Naive thymus-derived CD4-positive, alpha-beta T cell (primary cell): ENCODE data around the gene GHRHR. TPM values are rescaled to one million over a fixed set of nuclear protein-coding genes. Genes with fewer than 3 reads are reported as not detected.

Source experiments
- ATAC-seq: fragments of 150-1000 bp; cut with Tn5 transposase; 2 replicates; pipeline ENCODE4 v1.10.0; 2021; ENCODE audit warnings: mild to moderate bottlenecking, moderate library complexity
- CTCF ChIA-PET: fragments of 350-600 bp; sonication (Branson Sonifier 250); formaldehyde crosslinking; loops from one replicate; lab custom pipeline; 2021; ENCODE audit warnings: antibody characterized with exemption; lab: Charles Lee
- POLR2A ChIA-PET: fragments of 350-600 bp; sonication (Branson Sonifier 250); formaldehyde crosslinking; loops from one replicate; lab custom pipeline; 2021; ENCODE audit warnings: antibody characterized with exemption, inconsistent platforms; lab: Charles Lee
- DNase-seq, 9 donors: peaks; one replicate each; pipeline versions ENCODE4 v3.0.0 to v3.0.0-alpha.2; 2020 to 2022; ENCODE audit warnings: mixed read lengths in 1 of 9
- H3K27ac ChIP-seq: one replicate; pipeline ENCODE4 v1.7.0; 2013; ENCODE audit warnings: mild to moderate bottlenecking, low read depth, low read length, moderate library complexity
- H3K27me3 ChIP-seq, 2 donors: one replicate each; pipeline ENCODE4 v1.7.0; 2013; ENCODE audit warnings: low read length in 2 of 2, mild to moderate bottlenecking in 2 of 2, moderate library complexity in 2 of 2; ENCODE audit not compliant: control insufficient read depth in 2 of 2, insufficient read depth in 2 of 2
- H3K36me3 ChIP-seq, 3 experiments: 1 replicate in 2 of 3; 2 replicates in 1 of 3; pipeline ENCODE4 v1.7.0; 2013; ENCODE audit warnings: low read length in 3 of 3, mild to moderate bottlenecking in 3 of 3, moderate library complexity in 1 of 3; ENCODE audit not compliant: insufficient read depth in 3 of 3, control insufficient read depth in 2 of 3
- H3K4me1 ChIP-seq, 2 donors: one replicate each; pipeline ENCODE4 v1.7.0; 2013; ENCODE audit warnings: low read length in 2 of 2, mild to moderate bottlenecking in 2 of 2, moderate library complexity in 1 of 2; ENCODE audit not compliant: control insufficient read depth in 2 of 2, insufficient read depth in 2 of 2
- H3K4me3 ChIP-seq: 2 replicates; pipeline ENCODE4 v1.7.0; 2013; ENCODE audit warnings: mild to moderate bottlenecking, low read length
- H3K9me3 ChIP-seq, 3 experiments: 1 replicate in 2 of 3; 2 replicates in 1 of 3; pipeline ENCODE4 v1.7.0; 2013; ENCODE audit warnings: low read length in 3 of 3; ENCODE audit not compliant: control insufficient read depth in 2 of 3
- H3K27ac Mint-ChIP-seq, 9 donors: one replicate each; pipeline ENCODE4 v1.8.0; 2020 to 2022; ENCODE audit warnings: mixed read lengths in 9 of 9, mild to moderate bottlenecking in 8 of 9, moderate library complexity in 5 of 9, inconsistent platforms in 2 of 9
- H3K27me3 Mint-ChIP-seq, 5 donors: one replicate each; pipeline ENCODE4 v1.8.0; 2021 to 2022; ENCODE audit warnings: mixed read lengths in 5 of 5, mild to moderate bottlenecking in 1 of 5
- H3K36me3 Mint-ChIP-seq, 5 donors: one replicate each; pipeline ENCODE4 v1.8.0; 2020 to 2022; ENCODE audit warnings: mixed read lengths in 5 of 5, mild to moderate bottlenecking in 3 of 5, inconsistent platforms in 1 of 5
- H3K4me1 Mint-ChIP-seq, 7 donors: one replicate each; pipeline ENCODE4 v1.8.0; 2020 to 2022; ENCODE audit warnings: mixed read lengths in 7 of 7, mild to moderate bottlenecking in 3 of 7, inconsistent platforms in 1 of 7
- H3K4me3 Mint-ChIP-seq, 10 donors: one replicate each; pipeline ENCODE4 v1.8.0; 2020 to 2022; ENCODE audit warnings: mild to moderate bottlenecking in 10 of 10, mixed read lengths in 10 of 10, moderate library complexity in 6 of 10, inconsistent platforms in 2 of 10
- H3K9me3 Mint-ChIP-seq, 11 donors: one replicate each; pipeline ENCODE4 v1.8.0; 2020 to 2022; ENCODE audit warnings: mixed read lengths in 11 of 11, mild to moderate bottlenecking in 4 of 11, inconsistent platforms in 1 of 11, moderate library complexity in 1 of 11
- intact Hi-C, 2 donors: fragments of 100-400 bp; cut with micrococcal nuclease; formaldehyde crosslinking; loops; one replicate each; pipeline ENCODE4 v1.15.1; 2023
- polyA plus RNA-seq, 2 donors: library from polyadenylated mRNA; unstranded; fragments of 300-500 nt; fragmentation: Illumina TruSeq; gene quantifications; one replicate each; pipeline ENCODE4 v1.2.3, GENCODE V29; 2021
- total RNA-seq, 6 experiments: library from RNA in 5 of 6; stranded (reverse) in 5 of 6; gene quantifications; 1 replicate in 5 of 6; 2 replicates in 1 of 6; pipeline ENCODE4 v1.2.3 and lab custom pipeline; 2021 to 2026

The GHRHR gene
- total and polyA plus RNA-seq, 7 experiments from 2014 or later: not detected

DNA sequence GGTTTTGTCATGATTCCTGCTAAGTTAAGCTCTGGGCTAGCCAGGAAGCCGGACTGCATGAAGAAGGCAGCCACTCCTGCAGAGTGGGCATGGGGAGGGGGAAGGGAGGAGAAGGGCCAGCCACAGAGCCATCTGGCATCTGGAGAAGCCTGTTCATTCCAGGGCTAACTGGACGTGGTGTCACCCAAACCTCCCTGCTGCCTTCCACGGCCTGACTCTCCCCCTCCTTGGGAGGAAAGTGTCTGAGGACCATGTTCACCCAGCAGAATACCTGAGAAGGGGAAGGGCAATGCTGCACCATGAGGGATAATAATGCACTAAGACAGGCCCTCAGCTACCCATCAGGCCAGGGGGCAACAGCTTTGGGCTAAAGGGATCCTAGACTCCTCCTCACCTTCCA, 36.7 kb upstream of the GHRHR start:
- POLR2A ChIA-PET: no interaction called here
- no peak for DNase-seq

DNA sequence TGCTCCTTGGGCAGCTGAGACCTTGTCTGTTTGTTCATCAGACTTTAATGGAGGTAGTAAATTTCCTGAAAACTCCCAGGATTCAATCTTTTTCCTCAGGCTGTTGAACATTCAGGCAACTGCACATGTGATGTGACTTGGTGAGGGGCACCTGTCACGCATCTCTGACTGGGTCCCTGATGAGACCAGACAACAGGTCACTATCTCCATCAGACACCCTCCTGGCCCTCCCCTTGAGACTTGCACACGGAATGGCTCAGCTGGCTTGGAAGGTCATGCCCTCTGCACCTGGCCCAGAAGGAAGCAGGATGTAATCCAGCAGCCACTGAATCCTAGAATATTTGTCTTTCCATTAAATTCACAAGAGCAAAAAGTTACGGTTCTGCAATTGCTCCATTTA, 36.2 kb upstream of the GHRHR start:
- no peaks in the 10 kb centered on the region for H3K27me3 ChIP-seq
- ATAC-seq (no peak), DNase-seq (no peak)
- no peak overlapping the region for H3K27ac ChIP-seq
- Mint-ChIP-seq H3K27me3 (peaks cover 0 to 5% (median 0%) of the 10 kb centered on the region in 5 donors), H3K4me1 (no peaks in the 10 kb centered on the region), H3K4me3 (no peak overlapping the region), H3K27ac (no peak overlapping the region), H3K9me3 (peaks cover 0 to 8% (median 3%) of the 10 kb centered on the region in 11 donors), H3K36me3 (no peaks in the 10 kb centered on the region)
- intact Hi-C loops: no loop called here
- no peaks in the 10 kb centered on the region for H3K9me3 ChIP-seq
- H3K36me3 ChIP-seq: no peaks in the 10 kb centered on the region
- H3K4me1 ChIP-seq: no peaks in the 10 kb centered on the region
- POLR2A ChIA-PET: interaction anchor here (0.5 kb wide), 1 partner anchor 29 kb away, joined by 3 read pairs; no protein-coding TSS in a partner anchor
- no peak overlapping the region for H3K4me3 ChIP-seq
- CTCF ChIA-PET: no interaction called here

More for the DNA sequence above, 36.7 kb upstream of the GHRHR start:
- CTCF ChIA-PET: no interaction called here
- intact Hi-C loops: no loop called here
- peaks cover 0 to 5% (median 0%) of the 10 kb centered on the region in 5 donors for H3K27me3 Mint-ChIP-seq
- no peak overlapping the region for H3K27ac Mint-ChIP-seq
- no peak for ATAC-seq
- Histone ChIP-seq H3K27ac (no peak overlapping the region), H3K36me3 (no peaks in the 10 kb centered on the region), H3K9me3 (no peaks in the 10 kb centered on the region), H3K4me1 (no peaks in the 10 kb centered on the region), H3K4me3 (no peak overlapping the region), H3K27me3 (no peaks in the 10 kb centered on the region)
- H3K4me3 Mint-ChIP-seq: no peak overlapping the region
- H3K9me3 Mint-ChIP-seq: peaks cover 0 to 8% (median 3%) of the 10 kb centered on the region in 11 donors
- H3K36me3 Mint-ChIP-seq: no peaks in the 10 kb centered on the region
- no peaks in the 10 kb centered on the region for H3K4me1 Mint-ChIP-seq

- Histone ChIP-seq H3K27me3 (no peaks in the 10 kb centered on the region), H3K4me3 (no peak overlapping the region), H3K27ac (no peak overlapping the region), H3K9me3 (no peaks in the 10 kb centered on the region), H3K4me1 (no peaks in the 10 kb centered on the region), H3K36me3 (no peaks in the 10 kb centered on the region)
- intact Hi-C loops: no loop called here
- no peak for ATAC-seq
- Mint-ChIP-seq H3K36me3 (no peaks in the 10 kb centered on the region), H3K4me1 (no peaks in the 10 kb centered on the region), H3K27ac (no peak overlapping the region), H3K4me3 (no peak overlapping the region), H3K9me3 (peaks cover 0 to 8% (median 3%) of the 10 kb centered on the region in 11 donors), H3K27me3 (peaks cover 0 to 5% (median 0%) of the 10 kb centered on the region in 5 donors)
- CTCF ChIA-PET: interaction anchor here (0.7 kb wide), 1 partner anchor 9 kb away, joined by 3 read pairs; no protein-coding TSS in a partner anchor
- POLR2A ChIA-PET: no interaction called here
- DNase-seq: no peak
Observed at GRCh38 chr7:30928254-30928872, 35.4 kb upstream of the GHRHR start.

- no peak overlapping the region for H3K27ac ChIP-seq
- peaks cover 0 to 5% (median 0%) of the 10 kb centered on the region in 5 donors for H3K27me3 Mint-ChIP-seq
- H3K36me3 Mint-ChIP-seq: no peaks in the 10 kb centered on the region
- H3K27ac Mint-ChIP-seq: no peak overlapping the region
- no peaks in the 10 kb centered on the region for H3K9me3 ChIP-seq
- no peaks in the 10 kb centered on the region for H3K4me1 Mint-ChIP-seq
- intact Hi-C loops: no loop called here
- peaks cover 0 to 8% (median 3%) of the 10 kb centered on the region in 11 donors for H3K9me3 Mint-ChIP-seq
- no peaks in the 10 kb centered on the region for H3K36me3 ChIP-seq
- no peaks in the 10 kb centered on the region for H3K27me3 ChIP-seq
- no peak overlapping the region for H3K4me3 Mint-ChIP-seq
- no peaks in the 10 kb centered on the region for H3K4me1 ChIP-seq
- no peak overlapping the region for H3K4me3 ChIP-seq
- ChIA-PET POLR2A (no interaction called here), CTCF (interaction anchor here (0.6 kb wide), 1 partner anchor 285 kb away, joined by 3 read pairs; no protein-coding TSS in a partner anchor)
- no peak for ATAC-seq
- DNase-seq: no peak
Observed at GRCh38 chr7:30929686-30930085, 34.1 kb upstream of the GHRHR start.

DNA sequence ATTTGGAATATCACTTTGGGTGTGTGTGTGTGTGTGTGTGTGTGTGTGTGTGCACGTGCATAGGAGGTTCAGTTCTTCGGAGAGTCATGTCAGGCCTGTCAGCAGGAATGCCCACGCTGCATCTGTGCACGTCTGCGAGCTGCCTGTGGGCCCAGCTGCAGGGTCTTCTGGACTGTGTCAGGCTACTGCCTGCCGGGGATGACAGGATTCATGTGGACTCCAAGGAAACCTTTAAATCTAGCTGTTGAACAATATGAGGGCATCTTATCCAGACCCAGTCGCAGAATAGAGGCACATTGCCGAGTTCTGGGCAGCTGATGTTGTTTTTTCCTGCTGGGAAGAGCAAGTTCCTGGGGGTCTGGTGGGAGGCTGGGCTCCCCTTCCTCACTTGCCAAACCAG, 33.1 kb upstream of the GHRHR start:
- intact Hi-C loops: no loop called here
- Mint-ChIP-seq H3K27me3 (peaks cover 0 to 5% (median 0%) of the 10 kb centered on the region in 5 donors), H3K4me1 (no peaks in the 10 kb centered on the region), H3K36me3 (no peaks in the 10 kb centered on the region), H3K27ac (no peak overlapping the region), H3K9me3 (peaks cover 0 to 8% (median 3%) of the 10 kb centered on the region in 11 donors), H3K4me3 (no peak overlapping the region)
- Histone ChIP-seq H3K27me3 (no peaks in the 10 kb centered on the region), H3K36me3 (no peaks in the 10 kb centered on the region), H3K9me3 (no peaks in the 10 kb centered on the region), H3K4me3 (no peak overlapping the region), H3K4me1 (no peaks in the 10 kb centered on the region), H3K27ac (no peak overlapping the region)
- ChIA-PET POLR2A (no interaction called here), CTCF (no interaction called here)
- DNase-seq: no peak
- no peak for ATAC-seq

GRCh38 chr7:30931161-30931928, 32.4 kb upstream of the GHRHR start:
- H3K36me3 Mint-ChIP-seq: no peaks in the 10 kb centered on the region
- no peak overlapping the region for H3K27ac Mint-ChIP-seq
- intact Hi-C loops: no loop called here
- DNase-seq (no peak), ATAC-seq (no peak)
- Histone ChIP-seq H3K27me3 (no peaks in the 10 kb centered on the region), H3K4me1 (no peaks in the 10 kb centered on the region), H3K4me3 (no peak overlapping the region), H3K9me3 (no peaks in the 10 kb centered on the region), H3K36me3 (no peaks in the 10 kb centered on the region), H3K27ac (no peak overlapping the region)
- H3K4me1 Mint-ChIP-seq: no peaks in the 10 kb centered on the region
- H3K4me3 Mint-ChIP-seq: no peak overlapping the region
- peaks cover 0 to 5% (median 0%) of the 10 kb centered on the region in 5 donors for H3K27me3 Mint-ChIP-seq
- peaks cover 0 to 8% (median 3%) of the 10 kb centered on the region in 11 donors for H3K9me3 Mint-ChIP-seq
- POLR2A ChIA-PET: no interaction called here
- CTCF ChIA-PET: no interaction called here
